ENCODE results near the gene UBXN6.

UBXN6 gene

DNA sequence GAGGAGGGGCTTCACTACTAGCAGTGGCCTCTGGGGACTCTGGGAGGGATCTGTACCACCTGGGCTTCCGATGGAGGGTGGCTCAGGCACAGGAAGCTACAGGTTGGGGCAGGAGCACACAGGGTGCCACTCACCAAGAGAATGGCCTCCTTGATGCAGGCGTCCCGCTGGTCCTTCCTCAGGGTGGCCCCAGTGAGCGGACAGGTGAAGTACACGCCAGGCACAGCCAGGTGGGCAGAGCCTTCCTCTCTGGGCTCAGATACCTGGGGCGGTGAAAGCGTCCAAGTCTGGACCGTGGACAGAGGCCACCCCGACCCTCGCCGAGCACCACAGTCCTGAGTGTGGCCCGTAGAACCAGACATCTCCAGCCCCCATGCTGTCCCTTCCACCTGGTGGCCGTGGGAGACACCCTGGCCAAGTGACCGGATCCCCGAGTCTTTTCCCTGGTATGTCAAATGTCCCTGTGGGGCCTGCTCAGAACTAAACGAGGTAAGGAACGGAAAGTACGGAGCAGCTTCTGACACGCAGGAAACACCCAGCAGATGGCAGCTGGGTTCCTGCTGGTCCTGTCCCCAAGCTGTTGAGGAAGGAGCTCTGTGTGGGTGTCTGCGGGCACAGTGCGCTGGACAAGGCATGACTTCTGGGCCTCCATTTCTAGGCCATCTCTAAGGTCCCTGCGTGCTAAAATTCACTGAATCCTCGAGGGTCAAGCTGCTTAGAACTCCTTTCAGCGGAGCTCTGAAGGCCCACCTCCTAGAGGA lies 5.2 kb downstream of the UBXN6 start:
- Histone ChIP-seq H3K27me3 (ENCODE audit: insufficient read depth, low read depth) (no peaks in the 10 kb centered on the region), H3K4me2 (no peak overlapping the region), H4K20me1 (ENCODE audit: insufficient read depth) (no peaks in the 10 kb centered on the region), H3K79me2 (ENCODE audit: insufficient read depth, low read depth) (no peaks in the 10 kb centered on the region; the same call in 1 of the 2 replicates), H3K4me1 (ENCODE audit: low read depth, poor library complexity, severe bottlenecking) (peaks cover 4% of the 10 kb centered on the region), H3K27ac (no peak overlapping the region), H2AFZ (ENCODE audit: low read depth) (no peak overlapping the region), H3K4me3 (IDR thresholded peaks at IDR 0.05; ENCODE audit: insufficient read depth, low read depth, low read length) (no peak overlapping the region), H3K9ac (no peak overlapping the region), H3K36me3 (ENCODE audit: insufficient read depth) (no peaks in the 10 kb centered on the region)
- TF ChIP-seq, protein P1, sequence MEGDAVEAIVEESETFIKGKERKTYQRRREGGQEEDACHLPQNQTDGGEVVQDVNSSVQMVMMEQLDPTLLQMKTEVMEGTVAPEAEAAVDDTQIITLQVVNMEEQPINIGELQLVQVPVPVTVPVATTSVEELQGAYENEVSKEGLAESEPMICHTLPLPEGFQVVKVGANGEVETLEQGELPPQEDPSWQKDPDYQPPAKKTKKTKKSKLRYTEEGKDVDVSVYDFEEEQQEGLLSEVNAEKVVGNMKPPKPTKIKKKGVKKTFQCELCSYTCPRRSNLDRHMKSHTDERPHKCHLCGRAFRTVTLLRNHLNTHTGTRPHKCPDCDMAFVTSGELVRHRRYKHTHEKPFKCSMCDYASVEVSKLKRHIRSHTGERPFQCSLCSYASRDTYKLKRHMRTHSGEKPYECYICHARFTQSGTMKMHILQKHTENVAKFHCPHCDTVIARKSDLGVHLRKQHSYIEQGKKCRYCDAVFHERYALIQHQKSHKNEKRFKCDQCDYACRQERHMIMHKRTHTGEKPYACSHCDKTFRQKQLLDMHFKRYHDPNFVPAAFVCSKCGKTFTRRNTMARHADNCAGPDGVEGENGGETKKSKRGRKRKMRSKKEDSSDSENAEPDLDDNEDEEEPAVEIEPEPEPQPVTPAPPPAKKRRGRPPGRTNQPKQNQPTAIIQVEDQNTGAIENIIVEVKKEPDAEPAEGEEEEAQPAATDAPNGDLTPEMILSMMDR (conservative IDR thresholded peaks at IDR 0.05; ENCODE audit: low read depth, low read length), result no peak

- no peak overlapping the region for H2AFZ ChIP-seq (ENCODE audit: low read depth)
- H3K79me2 ChIP-seq (ENCODE audit: insufficient read depth, low read depth), result no peaks in the 10 kb centered on the region
- H3K4me2 ChIP-seq, result no peak overlapping the region
- no peak overlapping the region for H3K9ac ChIP-seq
- TF ChIP-seq, protein P1 (conservative IDR thresholded peaks at IDR 0.05; ENCODE audit: low read depth, low read length), result no peak
- H3K36me3 ChIP-seq (ENCODE audit: insufficient read depth), result no peaks in the 10 kb centered on the region
- no peak overlapping the region for H3K4me3 ChIP-seq (IDR thresholded peaks at IDR 0.05; ENCODE audit: insufficient read depth, low read depth, low read length)
- no peaks in the 10 kb centered on the region for H3K27me3 ChIP-seq (ENCODE audit: insufficient read depth, low read depth)
- H3K4me1 ChIP-seq (ENCODE audit: low read depth, poor library complexity, severe bottlenecking), result no peaks in the 10 kb centered on the region
- no peaks in the 10 kb centered on the region for H4K20me1 ChIP-seq (ENCODE audit: insufficient read depth)
- no peak overlapping the region for H3K27ac ChIP-seq
Measured at GRCh38 chr19:4449639-4450028, 8.0 kb downstream of the UBXN6 start.

GRCh38 chr19:4449022-4449638 lies 8.5 kb downstream of the UBXN6 start:
- H3K4me1 ChIP-seq (ENCODE audit: low read depth, poor library complexity, severe bottlenecking), result no peaks in the 10 kb centered on the region
- no peaks in the 10 kb centered on the region for H3K27me3 ChIP-seq (ENCODE audit: insufficient read depth, low read depth)
- H3K36me3 ChIP-seq (ENCODE audit: insufficient read depth), result no peaks in the 10 kb centered on the region
- no peaks in the 10 kb centered on the region for H3K79me2 ChIP-seq (ENCODE audit: insufficient read depth, low read depth)
- H2AFZ ChIP-seq (ENCODE audit: low read depth), result no peak overlapping the region
- H4K20me1 ChIP-seq (ENCODE audit: insufficient read depth), result no peaks in the 10 kb centered on the region
- H3K27ac ChIP-seq, result no peak overlapping the region
- no peak overlapping the region for H3K9ac ChIP-seq
- H3K4me2 ChIP-seq, result no peak overlapping the region
- TF ChIP-seq, protein P1 (conservative IDR thresholded peaks at IDR 0.05; ENCODE audit: low read depth, low read length), result no peak
- H3K4me3 ChIP-seq (IDR thresholded peaks at IDR 0.05; ENCODE audit: insufficient read depth, low read depth, low read length), result no peak overlapping the region

DNA sequence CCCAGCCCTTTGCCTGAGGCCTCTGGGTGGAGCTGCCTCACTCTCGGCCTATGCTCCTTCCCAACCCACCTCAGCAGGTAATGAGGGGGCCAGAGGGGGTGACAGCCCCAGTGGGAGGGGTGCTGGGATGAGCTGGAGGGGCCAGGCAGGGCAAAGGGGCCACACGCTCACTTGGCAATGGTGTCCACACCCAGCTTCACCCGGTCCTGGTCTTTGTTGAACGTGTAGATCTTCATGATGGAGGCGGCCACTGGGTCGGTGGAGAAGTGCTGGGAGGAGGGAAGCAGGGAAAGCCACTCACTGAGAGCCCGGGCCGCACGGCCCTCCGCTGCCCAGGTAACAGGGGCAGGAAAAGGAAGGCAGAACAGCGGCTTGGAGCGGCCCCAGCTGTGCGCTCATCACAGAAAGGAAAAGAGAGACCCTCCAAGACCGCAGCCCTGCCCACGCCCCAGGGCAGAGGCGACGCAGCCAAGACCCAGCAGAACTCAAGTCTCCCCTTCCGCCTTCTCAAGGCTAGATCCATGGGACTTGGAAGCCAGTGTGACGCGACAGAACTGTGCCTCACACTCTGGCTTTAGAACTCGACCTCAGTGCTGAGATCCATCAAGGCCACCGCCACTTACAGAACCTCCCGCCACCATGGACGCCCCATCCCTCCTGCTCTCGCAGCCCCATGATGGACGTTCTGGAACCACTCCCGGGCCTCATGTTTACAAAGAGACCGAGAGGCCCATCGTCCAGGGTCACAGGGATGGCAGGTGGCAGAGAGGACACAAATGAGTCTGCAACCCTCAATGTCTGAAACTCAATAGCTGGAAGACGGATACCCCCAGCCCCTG lies 9.2 kb downstream of the UBXN6 start:
- Histone ChIP-seq H3K79me2 (ENCODE audit: insufficient read depth, low read depth) (no peaks in the 10 kb centered on the region), H3K27ac (no peak overlapping the region), H3K27me3 (ENCODE audit: insufficient read depth, low read depth) (no peaks in the 10 kb centered on the region), H3K4me3 (IDR thresholded peaks at IDR 0.05; ENCODE audit: insufficient read depth, low read depth, low read length) (no peak overlapping the region), H2AFZ (ENCODE audit: low read depth) (no peak overlapping the region), H3K36me3 (ENCODE audit: insufficient read depth) (no peaks in the 10 kb centered on the region), H3K4me1 (ENCODE audit: low read depth, poor library complexity, severe bottlenecking) (no peaks in the 10 kb centered on the region), H4K20me1 (ENCODE audit: insufficient read depth) (no peaks in the 10 kb centered on the region), H3K4me2 (no peak overlapping the region), H3K9ac (no peak overlapping the region)
- TF ChIP-seq, protein P1 (conservative IDR thresholded peaks at IDR 0.05; ENCODE audit: low read depth, low read length), result no peak
